Measurements from ENCODE around the gene GRID1.

The GRID1 gene

DNA sequence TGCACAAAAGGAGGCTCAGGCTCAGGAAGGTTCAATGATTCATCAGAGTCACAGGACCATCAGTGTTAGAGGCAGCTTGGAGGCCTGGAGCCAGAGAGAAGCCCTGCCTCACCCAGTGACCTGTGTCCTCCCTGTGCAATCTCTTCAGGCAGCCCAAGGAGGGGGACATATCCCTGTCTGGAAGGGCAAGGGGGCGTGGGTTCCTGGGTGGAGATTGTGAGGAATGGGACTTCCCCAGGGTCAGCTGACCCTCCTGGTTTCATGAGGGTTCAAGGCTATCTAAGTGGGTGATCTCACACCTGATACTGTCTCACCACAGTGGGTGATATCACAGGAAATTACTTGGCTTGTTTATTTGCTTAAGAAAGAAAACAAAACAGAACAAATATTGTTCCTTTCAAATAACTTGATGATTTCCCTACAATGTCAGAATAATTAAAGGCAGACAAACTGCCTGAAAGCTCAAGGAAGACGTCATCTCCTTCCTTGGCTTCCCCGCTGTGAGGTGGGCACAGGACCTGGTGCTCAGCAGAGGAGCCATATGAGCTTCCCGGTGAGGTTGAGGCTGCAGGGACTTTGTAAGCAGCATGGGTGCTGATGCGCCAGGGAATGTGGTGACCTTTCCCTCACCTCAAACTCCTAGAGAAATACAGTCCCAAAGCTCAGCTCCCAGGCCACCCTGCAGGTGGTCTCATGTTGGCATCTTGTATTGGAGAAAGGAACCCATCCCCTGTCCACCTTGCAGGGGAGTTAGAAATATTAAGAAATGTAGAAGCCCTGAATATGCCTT is 763.2 kb downstream of the GRID1 start:
- DNase-seq = no peak

DNA sequence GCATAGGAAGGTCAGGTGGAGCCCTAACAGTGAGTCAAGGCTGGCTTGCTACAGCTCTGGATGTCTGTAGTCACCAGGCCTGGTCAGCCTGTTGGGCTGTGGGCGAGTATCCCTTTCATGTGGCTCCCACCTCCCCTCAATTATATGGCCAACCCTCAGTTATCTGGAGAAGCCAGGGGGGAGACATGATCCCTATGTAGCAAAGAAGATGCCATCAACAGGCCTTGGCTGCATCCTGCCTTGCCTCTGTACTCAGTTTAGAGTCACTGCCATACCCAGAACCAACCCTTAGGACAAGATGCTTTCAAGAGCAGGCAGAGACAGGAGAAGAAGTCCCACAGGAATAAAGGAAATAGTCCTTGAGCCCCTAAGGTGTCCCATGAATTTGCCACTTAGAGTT is 763.9 kb downstream of the GRID1 start:
- DNase-seq = no peak

DNA sequence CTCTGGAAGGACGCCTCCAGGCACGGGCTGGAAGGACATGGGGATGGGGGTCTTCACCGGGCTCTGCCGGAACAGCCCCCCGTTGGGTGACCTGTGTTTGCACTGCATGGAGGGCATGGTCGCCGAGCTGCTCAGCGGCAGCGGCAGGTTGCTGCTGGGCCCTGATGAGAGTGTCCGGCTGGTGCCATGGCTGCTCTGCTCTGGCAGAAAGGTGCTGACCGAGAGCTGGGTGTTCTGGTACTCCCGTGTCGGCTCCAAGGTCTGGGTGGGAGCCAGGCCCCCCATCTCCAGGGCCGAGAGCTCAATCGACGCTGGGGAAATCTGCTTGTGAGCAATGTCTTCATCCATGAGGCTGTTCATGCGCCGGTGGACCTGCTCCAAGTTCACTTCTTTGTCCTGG is 764.3 kb downstream of the GRID1 start:
- DNase-seq = no peak

DNA sequence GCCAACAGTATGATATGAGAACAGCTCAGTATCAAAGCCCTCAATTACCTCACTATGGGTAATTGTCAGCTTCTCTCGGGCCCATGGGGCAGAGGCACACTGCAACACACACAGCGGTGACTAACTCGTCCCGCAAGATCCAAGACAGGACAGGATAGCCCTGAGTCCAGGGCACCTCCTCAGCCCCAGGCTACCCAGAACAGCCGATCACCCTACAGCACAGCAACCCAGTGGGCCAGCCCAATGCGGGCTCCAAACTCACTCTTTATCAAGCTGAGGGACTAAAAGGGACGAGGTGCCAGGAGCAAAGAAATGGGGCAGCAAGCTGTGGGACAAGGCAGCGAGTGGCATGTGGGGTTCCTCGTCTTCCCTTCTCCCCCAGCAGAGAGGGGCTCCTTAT is 765.1 kb downstream of the GRID1 start:
- no peak for DNase-seq

DNA sequence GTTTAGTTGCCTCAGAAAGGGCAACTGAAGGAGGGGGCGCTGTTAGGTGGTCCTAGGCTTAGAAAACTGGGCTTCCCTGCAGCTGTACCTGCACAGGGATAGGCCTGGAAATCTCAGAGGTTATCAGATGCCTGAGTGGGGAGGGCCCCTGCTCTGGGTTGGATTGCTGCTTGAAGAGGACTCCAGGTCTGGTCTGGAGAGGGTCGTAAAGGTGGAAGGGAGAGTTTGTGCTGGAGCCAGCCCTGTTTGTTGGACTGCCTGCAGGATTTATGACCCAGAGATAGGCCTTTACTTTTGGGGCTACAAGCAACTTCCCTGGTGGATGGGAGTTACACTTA is 765.9 kb downstream of the GRID1 start:
- no peak for DNase-seq

DNA sequence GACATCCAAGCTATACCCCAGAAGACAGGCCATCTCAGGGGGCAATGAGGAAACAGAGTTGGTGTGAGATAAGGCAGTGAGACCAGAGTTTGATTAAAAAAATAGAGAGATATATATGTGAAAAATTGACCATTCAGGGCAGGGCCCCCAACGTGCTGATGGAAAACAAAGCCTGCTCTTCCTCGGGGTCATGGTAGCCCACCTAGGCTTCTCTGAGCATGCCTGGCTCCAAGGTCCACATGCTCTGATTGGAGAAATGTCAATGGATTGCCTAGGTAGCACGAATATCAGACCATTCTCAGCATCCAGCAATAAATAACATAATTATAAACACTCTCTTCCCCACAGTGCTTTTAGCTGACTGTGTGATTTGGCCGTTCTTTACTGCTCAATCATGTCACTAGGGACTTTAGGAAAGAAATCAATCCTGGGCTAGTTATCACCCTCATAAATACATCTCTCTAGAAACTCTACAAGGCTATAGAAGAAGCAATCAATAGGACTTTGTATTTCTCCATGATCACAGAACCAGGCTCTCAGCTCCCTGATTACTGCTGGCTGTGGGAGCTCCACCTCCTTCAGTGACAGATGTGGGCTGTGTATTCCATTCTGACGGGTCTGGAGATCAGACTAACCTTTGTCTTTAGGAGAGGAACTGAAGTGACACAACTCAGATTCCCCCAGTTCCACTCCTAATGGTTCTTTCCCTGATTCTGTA is 766.4 kb downstream of the GRID1 start:
- DNase-seq = no peak

DNA sequence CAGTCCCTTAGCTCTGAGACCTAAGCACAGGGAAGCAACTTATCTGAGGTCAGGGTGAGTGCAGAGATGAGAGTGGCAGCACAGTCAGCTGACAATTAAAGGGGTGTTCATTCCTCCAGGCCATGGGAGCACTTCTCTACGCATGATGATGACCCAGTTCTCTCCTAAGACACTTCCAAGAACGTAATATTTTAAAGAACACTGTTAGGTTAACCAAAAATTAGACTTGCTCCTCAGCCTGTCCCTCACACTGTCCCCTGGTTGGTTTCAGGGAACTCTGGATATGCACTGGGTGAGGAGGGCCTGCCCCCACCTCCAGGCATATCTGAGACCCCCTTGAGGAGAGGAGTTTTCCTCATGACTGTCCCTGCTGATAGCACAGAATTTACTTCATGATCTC is 767.5 kb downstream of the GRID1 start:
- DNase-seq = no peak

DNA sequence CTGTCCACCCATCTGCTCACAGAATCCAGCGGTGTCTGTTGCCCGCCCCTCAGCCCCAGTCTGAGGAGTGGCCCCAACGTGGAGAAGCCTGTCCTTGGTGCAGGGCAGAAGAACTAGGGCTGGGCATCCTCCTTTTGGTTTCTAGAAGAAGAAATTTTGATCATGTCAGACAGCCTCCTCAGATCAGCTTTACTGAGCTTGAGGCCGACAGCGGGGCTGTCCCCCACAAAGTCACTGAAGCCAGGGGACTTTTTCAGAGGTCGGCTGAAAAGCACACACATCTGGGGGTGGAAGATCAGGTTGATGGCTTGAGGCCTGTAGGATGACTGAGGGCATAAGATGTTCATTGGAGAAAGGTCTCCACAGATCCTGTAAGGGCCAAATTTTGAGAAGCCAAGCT is 767.9 kb downstream of the GRID1 start:
- no peak for DNase-seq

DNA sequence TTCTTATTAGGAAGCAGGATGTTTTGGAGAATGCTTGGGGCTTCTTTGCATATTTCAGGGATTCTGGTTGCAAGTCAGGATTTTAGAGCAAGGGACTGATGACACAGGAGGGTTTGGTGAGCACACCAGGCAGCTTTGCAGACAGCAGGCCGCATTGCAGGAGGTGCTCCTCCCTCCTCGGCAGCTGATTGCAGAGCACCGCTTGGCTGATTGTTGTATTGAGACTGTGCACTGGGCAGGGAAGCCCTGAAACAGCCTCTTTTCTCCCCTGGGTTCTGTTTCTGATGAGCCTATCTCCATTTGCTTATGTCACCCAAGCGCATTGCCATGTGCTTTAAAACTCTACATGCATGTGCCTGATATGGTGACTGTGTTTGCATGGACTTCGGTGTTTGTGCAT is 769.6 kb downstream of the GRID1 start:
- no peak for DNase-seq

DNA sequence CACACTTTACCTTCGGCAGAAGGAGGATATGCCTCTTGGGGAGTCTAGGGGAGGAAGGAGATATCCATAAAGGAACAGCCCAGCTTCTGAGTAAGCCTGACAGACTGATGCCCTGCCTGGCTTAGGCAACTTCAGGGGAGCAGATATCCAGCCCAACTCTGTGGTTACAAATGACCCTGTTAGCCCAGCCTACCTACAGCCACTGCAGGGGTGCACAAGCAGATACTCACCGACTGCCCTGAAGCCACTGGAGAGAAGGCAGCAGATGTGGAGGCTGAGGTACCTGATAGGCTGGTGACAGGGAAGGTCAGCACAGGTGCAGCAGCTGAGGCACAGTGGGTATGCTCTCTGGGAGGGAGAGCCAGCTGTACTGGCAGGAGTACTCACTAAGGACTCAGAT is 770.2 kb downstream of the GRID1 start:
- no peak for DNase-seq

DNA sequence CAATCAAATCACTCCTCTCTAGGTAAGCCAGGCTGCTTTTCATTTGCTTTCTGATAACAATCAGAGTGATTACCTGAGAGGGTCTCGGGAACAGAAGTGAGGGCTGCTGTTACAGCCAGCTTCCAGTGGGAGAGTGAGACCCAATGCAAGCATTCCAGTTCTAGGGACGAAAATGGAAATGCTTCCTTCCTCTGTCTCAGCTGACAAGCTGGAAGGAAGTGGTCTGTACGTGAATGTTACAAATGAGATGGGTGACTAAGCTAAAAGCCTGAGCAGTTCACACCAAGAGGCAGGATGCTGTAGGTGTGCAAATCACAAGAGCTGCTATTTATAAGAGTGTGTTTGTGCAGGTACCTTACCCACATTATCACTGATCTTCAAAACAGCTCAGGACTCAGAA is 772.4 kb downstream of the GRID1 start:
- no peak for DNase-seq

DNA sequence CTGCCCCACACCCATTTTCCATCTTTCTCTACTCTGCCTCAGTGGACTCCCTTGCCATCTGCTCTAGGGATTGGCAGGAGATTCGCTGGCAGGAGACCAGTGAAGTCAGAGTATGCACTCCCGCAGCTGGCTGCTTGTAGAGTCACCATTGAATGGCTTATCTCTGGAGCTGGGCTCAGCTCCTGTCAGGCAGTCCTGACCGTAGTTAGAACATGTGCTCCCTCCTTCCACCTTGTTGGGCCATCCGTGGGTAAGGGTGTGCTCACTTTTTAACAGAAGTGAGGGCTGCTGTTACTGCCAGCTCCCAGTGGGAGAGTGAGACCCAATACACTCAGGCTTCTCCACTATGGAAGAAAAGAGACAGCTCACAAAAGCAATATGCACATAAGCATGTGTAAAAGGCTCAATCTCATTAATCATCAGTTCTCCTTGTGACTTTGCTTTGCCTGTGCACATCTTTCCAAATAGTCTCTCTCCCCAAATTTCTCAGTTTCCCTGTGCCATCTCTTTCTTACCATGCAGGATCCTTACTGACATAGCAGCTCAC is 773.3 kb downstream of the GRID1 start:
- DNase-seq = no peak

DNA sequence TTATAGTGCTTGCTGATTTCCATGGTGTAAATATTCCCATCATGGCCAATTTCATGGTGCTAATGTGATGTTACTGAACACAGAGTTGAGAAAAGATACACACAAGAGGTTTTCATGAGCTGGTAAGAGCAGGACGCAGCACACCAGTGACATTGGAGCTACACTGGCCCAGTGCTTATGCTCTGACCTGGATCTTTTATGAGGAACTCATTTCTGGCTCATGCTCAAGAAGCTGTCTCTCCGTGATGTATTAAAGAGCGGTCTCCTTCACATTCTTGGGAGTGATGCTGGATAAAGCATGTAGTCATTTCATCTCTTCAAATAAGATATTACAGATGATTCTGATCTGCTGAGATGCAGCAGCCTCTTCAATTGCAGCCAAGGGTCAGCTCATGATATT is 785.2 kb downstream of the GRID1 start:
- DNase-seq = no peak

DNA sequence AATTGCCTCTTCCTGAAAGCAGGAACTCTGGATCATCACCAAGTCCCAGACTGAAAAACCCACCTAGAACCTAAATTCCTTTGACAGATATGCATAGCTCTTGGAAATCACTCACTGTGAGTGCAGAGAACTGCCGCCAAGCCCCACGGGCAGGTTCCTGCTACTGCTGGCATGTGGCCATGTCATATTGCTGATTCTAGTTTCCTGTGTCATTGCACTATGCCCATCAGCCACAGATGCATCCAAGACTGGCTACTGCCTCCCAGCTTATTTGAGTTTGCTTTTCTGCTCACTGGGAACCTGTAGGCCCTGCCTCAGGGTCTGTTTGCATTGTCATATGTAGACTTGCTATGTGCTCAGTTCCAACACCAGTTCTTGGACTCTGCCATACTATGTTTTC is 786.0 kb downstream of the GRID1 start:
- no peak for DNase-seq

DNA sequence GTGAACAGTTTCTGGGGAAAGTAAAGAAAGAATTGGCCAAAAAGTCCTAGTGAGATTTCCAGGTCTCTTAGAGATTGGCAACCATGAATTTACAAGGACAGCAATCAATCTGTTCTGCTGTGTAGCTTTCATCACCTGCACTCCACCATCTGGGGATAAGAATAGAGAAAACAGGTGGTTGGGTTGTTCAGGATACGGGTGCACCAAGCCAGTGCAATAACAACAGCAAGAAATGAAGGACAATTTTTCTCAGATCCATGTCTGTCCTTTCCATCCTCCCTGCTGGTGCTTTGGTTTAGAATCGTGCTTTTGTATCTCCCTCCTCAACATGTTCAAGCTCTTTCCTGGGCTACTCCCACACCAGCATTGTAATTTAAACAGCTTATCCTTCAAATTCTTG is 787.7 kb downstream of the GRID1 start:
- DNase-seq = no peak

DNA sequence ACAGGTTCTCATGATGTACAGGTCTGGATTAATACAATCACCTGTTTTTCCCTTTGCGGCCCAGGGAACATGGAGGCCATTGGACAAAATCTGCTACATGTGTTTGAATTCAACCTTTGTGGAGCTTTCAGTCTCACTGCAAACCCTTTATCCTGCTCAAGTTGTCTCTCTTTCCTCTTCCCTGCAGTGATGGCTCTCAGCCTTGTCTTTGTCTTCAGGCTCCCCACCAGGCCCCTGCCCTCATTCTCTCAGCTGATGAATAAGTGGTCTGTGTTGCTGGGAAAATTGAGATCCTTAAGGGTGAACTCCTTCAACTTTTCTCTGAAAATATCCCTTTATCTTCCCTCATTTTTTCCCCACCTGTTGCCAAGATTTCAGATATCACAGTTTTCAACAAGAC is 791.2 kb downstream of the GRID1 start:
- DNase-seq = no peak

DNA sequence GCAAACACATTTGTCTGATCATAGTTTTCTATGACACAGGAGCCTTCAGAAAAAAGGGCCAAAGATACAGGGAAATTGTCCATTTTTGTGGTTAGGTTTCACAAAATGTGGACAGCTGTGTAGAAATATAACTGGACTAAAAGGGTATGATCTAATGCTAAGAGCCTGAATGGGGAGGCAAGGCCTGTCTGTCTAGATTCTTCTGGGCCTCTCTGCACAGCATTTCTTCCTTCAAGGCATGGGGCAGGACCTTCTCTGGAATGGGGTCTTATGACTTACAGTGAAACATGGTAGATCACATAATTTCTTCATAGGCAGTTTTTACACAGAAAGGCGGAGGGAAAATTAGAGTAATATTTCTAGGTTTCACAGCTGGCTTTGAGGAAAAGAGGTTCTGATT is 795.7 kb downstream of the GRID1 start:
- DNase-seq = no peak

DNA sequence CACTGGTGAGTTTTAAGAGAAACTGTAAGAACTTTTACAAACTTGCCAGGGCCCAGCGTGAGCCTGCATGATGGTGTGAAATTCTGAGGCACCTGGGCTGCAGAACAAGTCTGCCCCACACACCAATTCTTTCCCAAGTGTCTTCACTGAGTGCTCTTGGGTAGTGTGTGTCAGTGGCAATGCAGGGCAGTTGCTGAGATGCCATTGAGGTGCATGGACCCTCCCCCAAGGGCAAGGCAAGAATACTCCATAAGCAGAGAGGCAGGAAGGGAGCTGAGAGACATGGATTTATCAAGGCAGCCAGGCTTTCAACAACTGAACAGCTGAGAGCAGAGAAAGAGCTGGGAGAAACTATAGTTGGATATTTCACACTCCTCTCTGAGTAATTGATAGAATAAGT is 801.2 kb downstream of the GRID1 start:
- no peak for DNase-seq

DNA sequence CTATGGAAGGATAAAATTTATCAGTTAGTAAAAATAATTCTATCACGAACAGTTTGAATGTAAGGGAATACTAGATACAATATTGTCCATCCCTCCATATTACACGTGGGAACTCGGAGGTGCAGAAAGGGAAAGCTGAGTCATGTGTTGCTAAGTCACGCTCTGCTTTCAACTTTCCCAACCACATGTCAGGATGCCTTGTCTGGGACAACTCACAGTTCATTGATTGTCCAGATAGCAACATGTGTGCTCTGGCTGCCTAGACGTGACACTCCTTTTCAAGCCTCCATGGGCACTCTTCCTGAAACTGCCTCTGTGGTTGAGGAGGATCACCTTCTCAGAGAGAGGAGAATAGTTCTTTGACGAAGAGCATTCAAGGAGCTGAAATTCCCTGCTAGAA is 808.1 kb downstream of the GRID1 start:
- no peak for DNase-seq

DNA sequence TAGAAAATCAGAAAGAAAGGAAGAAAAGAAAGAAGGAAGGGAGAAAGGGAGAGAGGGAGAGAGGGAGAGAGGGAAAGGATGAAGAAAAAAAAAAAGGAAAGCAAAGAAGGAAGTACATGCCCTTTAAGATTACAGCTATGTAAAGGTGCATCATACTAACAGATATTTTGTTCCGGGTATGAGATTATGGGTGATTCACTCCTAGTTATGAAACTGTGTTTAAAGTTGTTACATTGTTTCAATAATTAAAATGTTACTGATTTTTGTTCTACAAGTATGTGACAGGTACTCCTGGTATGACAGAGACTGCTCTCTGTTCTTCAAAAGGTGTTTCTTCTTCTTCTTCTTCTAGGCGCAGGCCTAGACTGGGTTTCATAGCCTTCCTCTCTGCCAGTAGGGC is 808.9 kb downstream of the GRID1 start:
- DNase-seq = no peak

DNA sequence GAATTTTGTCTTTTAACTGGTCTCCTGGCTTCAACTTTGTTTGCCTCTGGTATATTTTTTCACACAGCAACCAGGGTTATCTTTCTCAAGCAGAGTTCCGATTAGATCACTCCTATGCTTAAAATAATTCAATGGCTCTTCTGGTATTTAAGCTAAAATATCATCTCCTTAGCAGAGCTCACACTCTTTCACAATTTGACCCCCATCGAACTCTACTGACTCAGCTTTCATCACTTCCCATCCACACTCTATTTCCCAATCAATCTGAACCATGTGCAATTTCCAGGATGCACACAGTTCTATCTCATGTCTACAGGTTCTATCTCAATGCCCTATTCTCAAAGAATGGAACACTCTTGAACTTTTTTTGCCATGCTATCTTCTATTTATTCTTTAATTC is 809.5 kb downstream of the GRID1 start:
- no peak for DNase-seq

All from hematopoietic multipotent progenitor cell treated with erythropoietin and hydrocortisone succinate and interleukin-3 and kit ligand, for 8 days (in vitro differentiated cells).